Measurements from ENCODE around the gene INPP5A. TPM values are rescaled to one million over a fixed set of nuclear protein-coding genes. Genes with fewer than 3 reads are reported as not detected.

The INPP5A gene
- total RNA-seq, 1 experiment from 2014 or later = 12.3 TPM

- no TSS peak for BruUV-seq (replicated peaks)
- H4K20me1 ChIP-seq (ENCODE audit: insufficient read depth) = no peaks in the 10 kb centered on the region
- ChIA-PET POLR2A (no interaction called here), RAD21 (ENCODE audit: low non-redundant PET in 1 of 2, low total read pairs in 2 of 2, uncharacterized antibody in 2 of 2, unreplicated experiment in 2 of 2) (no interaction called here), CTCF (no interaction called here)
- no peaks in the 10 kb centered on the region for H3K27me3 ChIP-seq (ENCODE audit: insufficient read depth, low read length)
- no peak for DNase-seq (ENCODE audit: low read depth, low spot score)
- no peaks in the 10 kb centered on the region for H3K9me3 ChIP-seq (ENCODE audit: control insufficient read depth in 1 of 2, insufficient read depth in 1 of 2, low read depth in 1 of 2, low read length in 2 of 2)
- H3K36me3 ChIP-seq (ENCODE audit: control insufficient read depth in 1 of 2, insufficient read depth in 2 of 2, low read length in 2 of 2) = no peaks in the 10 kb centered on the region
- H3K4me2 ChIP-seq (ENCODE audit: low read length) = no peak overlapping the region
- no peaks in the 10 kb centered on the region for H3K9me2 ChIP-seq (ENCODE audit: insufficient read depth)
- no peak overlapping the region for H3K9ac ChIP-seq (ENCODE audit: low read length)
- intact Hi-C loops (cut with micrococcal nuclease) = no loop called here
- TF ChIP-seq SP1 (IDR thresholded peaks at IDR 0.05; ENCODE audit: low read depth) (no peak), EZH2 (IDR thresholded peaks at IDR 0.05) (no peak), JUND (IDR thresholded peaks at IDR 0.05) (no peak), EGR1 (IDR thresholded peaks at IDR 0.05; ENCODE audit: low read depth) (no peak), CEBPB (IDR thresholded peaks at IDR 0.05; ENCODE audit: low read depth) (no peak), ELF1 (IDR thresholded peaks at IDR 0.05; ENCODE audit: borderline replicate concordance, low read depth) (no peak), ZFX (IDR thresholded peaks at IDR 0.05) (no peak), CBX3 (IDR thresholded peaks at IDR 0.05; ENCODE audit: low read depth) (no peak), YY1 (IDR thresholded peaks at IDR 0.05; ENCODE audit: extremely low read depth, insufficient replicate concordance, low read depth, low read length) (no peak), POLR2AphosphoS5 (IDR thresholded peaks at IDR 0.05; ENCODE audit: low read depth, low read length) (no peak), REST (IDR thresholded peaks at IDR 0.05; ENCODE audit: low read depth) (no peak), FOSL1 (IDR thresholded peaks at IDR 0.05; ENCODE audit: low read depth) (no peak)
- TF ChIP-seq, protein P1, sequence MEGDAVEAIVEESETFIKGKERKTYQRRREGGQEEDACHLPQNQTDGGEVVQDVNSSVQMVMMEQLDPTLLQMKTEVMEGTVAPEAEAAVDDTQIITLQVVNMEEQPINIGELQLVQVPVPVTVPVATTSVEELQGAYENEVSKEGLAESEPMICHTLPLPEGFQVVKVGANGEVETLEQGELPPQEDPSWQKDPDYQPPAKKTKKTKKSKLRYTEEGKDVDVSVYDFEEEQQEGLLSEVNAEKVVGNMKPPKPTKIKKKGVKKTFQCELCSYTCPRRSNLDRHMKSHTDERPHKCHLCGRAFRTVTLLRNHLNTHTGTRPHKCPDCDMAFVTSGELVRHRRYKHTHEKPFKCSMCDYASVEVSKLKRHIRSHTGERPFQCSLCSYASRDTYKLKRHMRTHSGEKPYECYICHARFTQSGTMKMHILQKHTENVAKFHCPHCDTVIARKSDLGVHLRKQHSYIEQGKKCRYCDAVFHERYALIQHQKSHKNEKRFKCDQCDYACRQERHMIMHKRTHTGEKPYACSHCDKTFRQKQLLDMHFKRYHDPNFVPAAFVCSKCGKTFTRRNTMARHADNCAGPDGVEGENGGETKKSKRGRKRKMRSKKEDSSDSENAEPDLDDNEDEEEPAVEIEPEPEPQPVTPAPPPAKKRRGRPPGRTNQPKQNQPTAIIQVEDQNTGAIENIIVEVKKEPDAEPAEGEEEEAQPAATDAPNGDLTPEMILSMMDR (IDR thresholded peaks at IDR 0.05 in 2 of 3, conservative IDR thresholded peaks at IDR 0.05 in 1 of 3; ENCODE audit: borderline replicate concordance in 1 of 3, insufficient read depth in 1 of 3, low read depth in 2 of 3, low read length in 2 of 3) = no peak
- TF ChIP-seq, protein P2, sequence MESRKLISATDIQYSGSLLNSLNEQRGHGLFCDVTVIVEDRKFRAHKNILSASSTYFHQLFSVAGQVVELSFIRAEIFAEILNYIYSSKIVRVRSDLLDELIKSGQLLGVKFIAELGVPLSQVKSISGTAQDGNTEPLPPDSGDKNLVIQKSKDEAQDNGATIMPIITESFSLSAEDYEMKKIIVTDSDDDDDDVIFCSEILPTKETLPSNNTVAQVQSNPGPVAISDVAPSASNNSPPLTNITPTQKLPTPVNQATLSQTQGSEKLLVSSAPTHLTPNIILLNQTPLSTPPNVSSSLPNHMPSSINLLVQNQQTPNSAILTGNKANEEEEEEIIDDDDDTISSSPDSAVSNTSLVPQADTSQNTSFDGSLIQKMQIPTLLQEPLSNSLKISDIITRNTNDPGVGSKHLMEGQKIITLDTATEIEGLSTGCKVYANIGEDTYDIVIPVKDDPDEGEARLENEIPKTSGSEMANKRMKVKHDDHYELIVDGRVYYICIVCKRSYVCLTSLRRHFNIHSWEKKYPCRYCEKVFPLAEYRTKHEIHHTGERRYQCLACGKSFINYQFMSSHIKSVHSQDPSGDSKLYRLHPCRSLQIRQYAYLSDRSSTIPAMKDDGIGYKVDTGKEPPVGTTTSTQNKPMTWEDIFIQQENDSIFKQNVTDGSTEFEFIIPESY (IDR thresholded peaks at IDR 0.05; ENCODE audit: extremely low read depth, insufficient replicate concordance, low read length) = no peak
- H3K4me3 ChIP-seq (replicated peaks in 1 of 2; ENCODE audit: low read depth in 1 of 2, low read length in 2 of 2) = no peak overlapping the region
- H3K79me2 ChIP-seq (ENCODE audit: insufficient read depth, low read length) = no peaks in the 10 kb centered on the region
- H3K4me1 ChIP-seq (ENCODE audit: control insufficient read depth in 1 of 2, insufficient read depth in 2 of 2, low read length in 2 of 2) = no peaks in the 10 kb centered on the region
- no peak overlapping the region for H3K27ac ChIP-seq (ENCODE audit: low read depth, low read length)
- ATAC-seq = no peak
- H2AFZ ChIP-seq (ENCODE audit: low read depth, low read length, poor library complexity, severe bottlenecking) = no peak overlapping the region
Measured at GRCh38 chr10:132806110-132806509, 268.5 kb downstream of the INPP5A start.
